NCI-H345 (cell line): ENCODE data around the gene SLC22A17.

Experiments used
- DNase-seq: peaks from one replicate; lab custom pipeline; 2025; lab: John Stamatoyannopoulos, UW

SLC22A17 gene

GRCh38 chr14:23381871-23382270 lies 29.2 kb upstream of the SLC22A17 start:
- DNase-seq = no peak

GRCh38 chr14:23380976-23381375 lies 28.3 kb upstream of the SLC22A17 start:
- no peak for DNase-seq

GRCh38 chr14:23380197-23380914 lies 27.7 kb upstream of the SLC22A17 start:
- no peak for DNase-seq

GRCh38 chr14:23379366-23380196 lies 26.9 kb upstream of the SLC22A17 start:
- peak; percentile 59 for DNase-seq

- no peak for DNase-seq
Measured at GRCh38 chr14:23378612-23379220, 26.0 kb upstream of the SLC22A17 start.

GRCh38 chr14:23377573-23378563 lies 25.2 kb upstream of the SLC22A17 start:
- no peak for DNase-seq

- DNase-seq = no peak
Measured at GRCh38 chr14:23377198-23377550, 24.5 kb upstream of the SLC22A17 start.

GRCh38 chr14:23376482-23377197 lies 24.0 kb upstream of the SLC22A17 start, which contains the start of gene CMTM5:
Gene CMTM5, plus strand, starts transcription at chr14:23377046. Its CDS starts 206 bp downstream, at chr14:23377252.
- DNase-seq = no peak

GRCh38 chr14:23375527-23376251 lies 23.0 kb upstream of the SLC22A17 start:
- no peak for DNase-seq

GRCh38 chr14:23373041-23373440 lies 20.4 kb upstream of the SLC22A17 start:
- no peak for DNase-seq

GRCh38 chr14:23372509-23372908 lies 19.8 kb upstream of the SLC22A17 start, which contains the start of gene IL25:
Gene IL25, plus strand, starts transcription at chr14:23372809.
- no peak for DNase-seq

GRCh38 chr14:23371865-23372264 lies 19.2 kb upstream of the SLC22A17 start:
- no peak for DNase-seq

- DNase-seq = no peak
Measured at GRCh38 chr14:23370221-23370620, 17.5 kb upstream of the SLC22A17 start.

GRCh38 chr14:23366426-23366921 lies 13.8 kb upstream of the SLC22A17 start:
- DNase-seq = no peak

- no peak for DNase-seq
Measured at GRCh38 chr14:23365732-23366425, 13.2 kb upstream of the SLC22A17 start.

GRCh38 chr14:23365036-23365731 lies 12.5 kb upstream of the SLC22A17 start, which contains the start of gene EFS:
Gene EFS, minus strand, starts transcription at chr14:23365172. Its CDS starts 147 bp downstream, at chr14:23365025.
- DNase-seq = no peak

GRCh38 chr14:23364164-23365035 lies 11.7 kb upstream of the SLC22A17 start:
- no peak for DNase-seq

GRCh38 chr14:23362200-23362599 lies 9.5 kb upstream of the SLC22A17 start:
- no peak for DNase-seq
